Measurements from ENCODE around the gene HYAL4. TPM values are rescaled to one million over a fixed set of nuclear protein-coding genes. Genes with fewer than 3 reads are reported as not detected.

Gene HYAL4
- total and polyA plus RNA-seq, 2 of the 13 experiments (the other 11 are each of a cell fraction or from before 2014, with no cell fraction given): not detected

DNA sequence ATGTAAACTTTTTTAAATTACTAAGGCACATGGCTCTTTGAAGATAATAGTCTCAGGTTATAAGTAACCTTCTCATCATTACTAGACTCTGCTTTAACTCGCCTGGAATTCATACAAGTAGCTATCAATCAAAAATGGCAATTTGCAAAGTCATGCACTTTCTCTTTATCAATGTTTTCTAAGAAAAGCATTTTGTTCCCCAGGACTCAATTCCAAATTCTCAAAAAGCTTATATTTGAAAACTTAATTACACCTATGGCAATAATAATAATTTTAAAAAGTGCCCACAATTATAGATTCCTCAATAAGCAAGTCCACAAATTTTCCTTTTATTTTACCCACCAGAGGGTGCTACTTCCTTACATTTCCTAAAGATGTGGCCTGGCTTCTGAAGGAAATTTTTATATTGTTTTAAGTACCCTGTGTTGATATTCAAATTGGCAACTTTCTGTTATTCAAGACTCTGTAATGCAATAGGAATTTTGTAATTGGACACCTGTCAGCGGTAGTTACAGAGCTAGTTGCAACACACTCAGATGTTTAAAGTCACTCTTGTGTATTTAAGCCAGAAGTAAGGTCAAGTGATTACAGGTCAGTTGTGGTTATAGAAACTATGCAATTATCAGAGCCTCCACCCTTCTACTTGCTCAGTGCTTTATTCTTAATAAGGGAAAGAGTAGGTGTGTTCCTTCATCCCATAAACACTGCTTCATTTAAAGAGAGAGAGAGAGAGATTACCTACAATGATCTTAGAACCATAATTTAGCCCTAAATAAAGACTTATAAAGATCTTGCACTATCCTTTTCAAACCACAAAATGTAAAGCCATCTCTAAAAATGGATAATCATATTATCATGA, 47.1 kb upstream of the HYAL4 start (continued):
- TF ChIP-seq ZBTB49 (CRISPR knock-in tag; IDR thresholded peaks at IDR 0.05; ENCODE audit: borderline replicate concordance) (no peak), ZNF256 (CRISPR knock-in tag; conservative IDR thresholded peaks at IDR 0.05) (no peak), NFKB2 (CRISPR knock-in tag; IDR thresholded peaks at IDR 0.05; ENCODE audit: borderline replicate concordance) (no peak), SOX6 (IDR thresholded peaks at IDR 0.05) (no peak), SOX6 (CRISPR knock-in tag; IDR thresholded peaks at IDR 0.05) (peak; percentile 72; the same call in 1 of the 2 replicates), NFE2L2 (IDR thresholded peaks at IDR 0.05; ENCODE audit: low read length) (no peak), TBX3 (IDR thresholded peaks at IDR 0.05; ENCODE audit: borderline replicate concordance) (peak; percentile 65; the same call in 1 of the 2 replicates), THAP11 (CRISPR knock-in tag; IDR thresholded peaks at IDR 0.05) (peak; percentile 51; the same call in 1 of the 2 replicates), ARID2 (CRISPR knock-in tag; IDR thresholded peaks at IDR 0.05; ENCODE audit: borderline replicate concordance) (no peak), ZNF432 (CRISPR knock-in tag; IDR thresholded peaks at IDR 0.05; ENCODE audit: borderline replicate concordance) (no peak), SOX13 (IDR thresholded peaks at IDR 0.05) (no peak), SOX13 (CRISPR knock-in tag; conservative IDR thresholded peaks at IDR 0.05 in 1 of 2, IDR thresholded peaks at IDR 0.05 in 1 of 2) (peak in 1 of 2 experiments; percentile 87; a peak in 2 of 4 replicates), HNF4A (CRISPR knock-in tag; IDR thresholded peaks at IDR 0.05) (peak; percentile 55; the same call in 1 of the 2 replicates), JUN (CRISPR knock-in tag; IDR thresholded peaks at IDR 0.05) (peak; percentile 87; the same call in 1 of the 2 replicates), KDM5A (IDR thresholded peaks at IDR 0.05; ENCODE audit: borderline replicate concordance, low read length) (no peak), ZKSCAN5 (CRISPR knock-in tag; IDR thresholded peaks at IDR 0.05) (no peak), CREB1 (IDR thresholded peaks at IDR 0.05) (no peak), CREB1 (CRISPR knock-in tag; IDR thresholded peaks at IDR 0.05) (0 out of 2 replicates have a peak, but pooled peaks have one; percentile 42), ZNF782 (CRISPR knock-in tag; IDR thresholded peaks at IDR 0.05; ENCODE audit: borderline replicate concordance) (no peak), TFAP4 (IDR thresholded peaks at IDR 0.05; ENCODE audit: borderline replicate concordance, low read depth) (peak; percentile 44; the same call in 1 of the 2 replicates), ZNF329 (CRISPR knock-in tag; IDR thresholded peaks at IDR 0.05; ENCODE audit: low read depth) (no peak)
- TF ChIP-seq, protein P1, sequence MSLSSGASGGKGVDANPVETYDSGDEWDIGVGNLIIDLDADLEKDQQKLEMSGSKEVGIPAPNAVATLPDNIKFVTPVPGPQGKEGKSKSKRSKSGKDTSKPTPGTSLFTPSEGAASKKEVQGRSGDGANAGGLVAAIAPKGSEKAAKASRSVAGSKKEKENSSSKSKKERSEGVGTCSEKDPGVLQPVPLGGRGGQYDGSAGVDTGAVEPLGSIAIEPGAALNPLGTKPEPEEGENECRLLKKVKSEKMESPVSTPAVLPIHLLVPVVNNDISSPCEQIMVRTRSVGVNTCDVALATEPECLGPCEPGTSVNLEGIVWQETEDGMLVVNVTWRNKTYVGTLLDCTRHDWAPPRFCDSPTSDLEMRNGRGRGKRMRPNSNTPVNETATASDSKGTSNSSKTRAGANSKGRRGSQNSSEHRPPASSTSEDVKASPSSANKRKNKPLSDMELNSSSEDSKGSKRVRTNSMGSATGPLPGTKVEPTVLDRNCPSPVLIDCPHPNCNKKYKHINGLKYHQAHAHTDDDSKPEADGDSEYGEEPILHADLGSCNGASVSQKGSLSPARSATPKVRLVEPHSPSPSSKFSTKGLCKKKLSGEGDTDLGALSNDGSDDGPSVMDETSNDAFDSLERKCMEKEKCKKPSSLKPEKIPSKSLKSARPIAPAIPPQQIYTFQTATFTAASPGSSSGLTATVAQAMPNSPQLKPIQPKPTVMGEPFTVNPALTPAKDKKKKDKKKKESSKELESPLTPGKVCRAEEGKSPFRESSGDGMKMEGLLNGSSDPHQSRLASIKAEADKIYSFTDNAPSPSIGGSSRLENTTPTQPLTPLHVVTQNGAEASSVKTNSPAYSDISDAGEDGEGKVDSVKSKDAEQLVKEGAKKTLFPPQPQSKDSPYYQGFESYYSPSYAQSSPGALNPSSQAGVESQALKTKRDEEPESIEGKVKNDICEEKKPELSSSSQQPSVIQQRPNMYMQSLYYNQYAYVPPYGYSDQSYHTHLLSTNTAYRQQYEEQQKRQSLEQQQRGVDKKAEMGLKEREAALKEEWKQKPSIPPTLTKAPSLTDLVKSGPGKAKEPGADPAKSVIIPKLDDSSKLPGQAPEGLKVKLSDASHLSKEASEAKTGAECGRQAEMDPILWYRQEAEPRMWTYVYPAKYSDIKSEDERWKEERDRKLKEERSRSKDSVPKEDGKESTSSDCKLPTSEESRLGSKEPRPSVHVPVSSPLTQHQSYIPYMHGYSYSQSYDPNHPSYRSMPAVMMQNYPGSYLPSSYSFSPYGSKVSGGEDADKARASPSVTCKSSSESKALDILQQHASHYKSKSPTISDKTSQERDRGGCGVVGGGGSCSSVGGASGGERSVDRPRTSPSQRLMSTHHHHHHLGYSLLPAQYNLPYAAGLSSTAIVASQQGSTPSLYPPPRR (CRISPR knock-in tag; IDR thresholded peaks at IDR 0.05; ENCODE audit: borderline replicate concordance): 0 out of 2 replicates have a peak, but pooled peaks have one; percentile 38
